Activated CD8-positive, alpha-beta memory T cell treated with anti-CD3 and anti-CD28 coated beads, Interleukin-2, amount 50 U/mL, for 24 hours (primary cell): ENCODE data around the gene SREK1IP1.

ENCODE experiments used
- DNase-seq: peaks from one replicate; pipeline ENCODE4 v3.0.0-alpha.2; 2020; ENCODE audit errors: extremely low read depth

The SREK1IP1 gene

DNA sequence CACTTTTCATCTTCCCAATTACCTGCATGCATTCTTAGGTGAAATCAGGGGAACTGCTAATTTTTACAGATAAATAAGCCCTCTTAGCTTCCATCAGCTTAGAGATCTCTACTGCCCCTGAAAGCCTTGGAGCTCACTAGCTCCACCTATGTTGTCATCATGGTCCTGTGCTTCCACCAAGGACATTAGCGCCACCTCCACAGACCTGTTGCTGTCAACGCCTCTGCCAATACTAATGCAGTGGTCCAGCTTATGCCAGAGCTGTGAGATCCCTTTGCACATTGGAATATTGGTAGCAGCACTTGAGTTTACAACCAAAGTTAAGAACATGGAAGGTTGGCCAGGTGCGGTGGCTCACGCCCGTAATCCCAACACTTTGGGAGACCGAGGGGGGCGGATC lies 85.9 kb downstream of the SREK1IP1 start:
- no peak for DNase-seq

DNA sequence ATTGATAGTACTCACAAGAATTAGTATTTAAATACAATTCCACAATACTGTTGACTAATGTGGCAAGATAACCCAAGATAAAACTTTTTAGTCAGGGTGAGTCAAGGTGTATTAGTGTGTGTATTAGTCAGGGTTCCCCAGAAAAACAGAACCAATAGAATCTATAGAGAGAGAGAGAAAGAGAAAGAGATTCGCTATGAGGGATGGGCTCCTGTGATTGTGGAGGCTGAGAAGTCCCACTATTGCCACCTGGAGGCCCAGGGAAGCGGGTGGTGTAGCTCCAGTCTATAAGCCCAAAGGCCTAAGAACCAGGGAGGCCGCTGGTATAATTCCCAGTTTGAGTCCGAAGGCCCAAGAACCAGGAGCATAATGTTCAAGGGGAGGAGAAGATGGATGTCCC lies 88.2 kb downstream of the SREK1IP1 start:
- DNase-seq = no peak

DNA sequence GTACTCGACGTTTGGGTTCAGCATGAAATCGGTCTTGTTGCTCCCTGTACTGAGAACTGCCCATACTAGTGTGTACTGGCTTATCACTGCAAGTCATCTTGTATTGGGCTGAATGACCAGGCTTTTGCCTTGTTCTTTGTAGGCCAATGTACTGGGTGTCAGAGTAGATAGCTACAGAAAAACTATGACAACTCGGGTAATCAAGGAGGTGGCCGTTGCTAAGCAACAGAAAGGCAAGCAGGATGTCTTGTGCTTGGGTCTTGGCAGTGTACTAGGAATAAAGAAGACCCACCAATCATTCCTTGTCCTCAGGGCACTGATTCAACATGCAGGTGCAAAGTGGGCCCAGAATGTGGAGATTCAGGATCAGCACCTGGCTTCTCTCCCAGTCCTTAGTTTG lies 90.1 kb downstream of the SREK1IP1 start:
- DNase-seq = no peak

DNA sequence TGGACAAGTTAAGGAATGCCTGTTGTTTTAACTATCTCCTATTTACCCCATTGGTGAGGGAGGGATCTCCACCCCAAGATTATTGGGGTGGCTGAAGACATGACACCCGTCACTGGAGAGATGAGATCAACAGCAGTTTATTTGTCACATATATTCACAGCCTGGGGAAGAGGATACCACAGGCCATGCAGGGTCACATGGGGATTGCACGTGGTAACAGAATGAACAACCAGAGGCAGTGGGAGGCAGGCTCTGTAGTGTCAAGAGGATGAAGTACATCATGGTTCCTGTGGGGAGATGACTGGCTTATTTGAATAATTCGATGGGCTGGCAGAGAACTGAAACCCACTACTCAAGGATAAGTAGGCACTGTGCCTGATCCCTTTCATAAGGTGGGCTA lies 96.8 kb downstream of the SREK1IP1 start:
- DNase-seq = no peak

DNA sequence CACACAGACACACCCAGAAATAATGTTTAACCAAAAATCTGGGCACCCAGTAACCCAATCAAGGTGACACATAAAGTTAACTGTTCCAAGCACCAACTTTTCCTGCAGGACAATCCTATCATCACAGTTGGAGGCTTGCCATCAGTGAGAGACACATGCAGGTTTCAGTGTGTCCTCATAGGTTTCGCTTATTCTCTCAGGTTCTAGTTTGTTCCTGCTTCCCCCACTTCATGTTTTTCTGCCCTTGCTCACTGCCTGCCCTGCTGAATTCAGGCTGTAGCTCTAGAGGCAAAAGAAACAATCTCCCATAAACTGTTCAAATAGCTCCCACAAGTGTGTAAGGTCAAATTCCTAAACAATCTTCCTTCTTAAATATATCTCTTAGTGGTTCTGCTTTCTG lies 98.2 kb downstream of the SREK1IP1 start:
- no peak for DNase-seq
